ENCODE data around the gene LARP1B.
"Not testable (repeated sequence)": the region's sequence is repeated elsewhere in the genome, so short reads cannot be mapped to it uniquely, and the experiment has no call there.

Gene LARP1B

DNA sequence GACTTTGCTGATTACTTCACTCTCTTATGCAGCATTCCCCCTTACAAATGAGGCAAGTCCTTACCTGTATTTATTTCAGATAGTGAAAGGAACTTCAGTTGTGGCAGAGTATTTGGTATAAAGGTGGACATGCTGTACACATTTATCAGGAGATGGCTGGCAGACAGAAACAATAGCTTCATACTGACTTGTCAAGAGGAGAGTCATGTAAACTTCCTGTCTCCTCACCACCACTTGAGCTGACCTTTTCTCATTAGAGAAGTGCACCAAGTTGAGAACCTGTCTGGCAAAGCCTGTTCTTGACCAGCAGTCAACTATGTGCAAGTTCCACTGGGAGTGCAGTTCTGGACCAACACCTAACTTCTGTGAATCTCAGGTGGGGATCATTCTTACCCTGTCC is 80.8 kb downstream of the LARP1B start:
- FAIRE-seq, result no peak

DNA sequence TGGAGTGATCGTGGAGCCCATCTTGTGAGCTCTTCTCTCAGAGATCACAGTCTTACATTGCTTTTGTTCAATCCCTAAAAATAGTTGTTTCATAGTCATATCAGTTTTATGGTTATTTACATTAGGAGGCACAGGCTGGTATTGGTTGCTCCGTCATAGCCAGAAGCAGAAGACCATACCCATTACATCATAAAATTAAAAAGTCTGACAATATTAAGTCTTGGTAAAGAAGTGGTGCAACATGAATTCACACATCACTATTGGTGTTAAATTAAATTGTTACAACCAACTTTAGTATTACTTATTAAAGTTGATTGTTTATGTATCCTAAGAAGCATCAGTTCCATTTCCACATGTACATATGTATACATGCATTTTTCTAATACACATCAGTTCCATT is 84.6 kb downstream of the LARP1B start:
- no peak for FAIRE-seq

DNA sequence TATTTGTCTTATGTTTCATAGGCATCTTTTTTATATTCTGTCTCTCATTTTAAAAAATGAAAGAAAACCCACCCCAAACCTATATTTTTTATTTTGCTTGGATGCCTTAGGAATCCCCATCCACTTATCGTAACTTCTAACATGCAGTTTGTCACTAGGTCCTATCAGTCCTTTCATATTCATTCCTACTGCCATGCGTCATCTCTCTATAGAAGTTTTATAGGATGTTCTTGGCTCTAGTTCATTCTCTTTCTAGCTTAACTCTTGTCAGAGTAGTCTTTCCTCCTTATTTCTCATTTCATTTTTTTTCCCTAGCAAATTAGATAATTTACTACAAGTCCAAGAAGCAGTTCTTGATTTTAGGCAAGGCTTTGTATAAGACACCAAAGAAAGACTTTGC is 92.7 kb downstream of the LARP1B start:
- no peak for FAIRE-seq

DNA sequence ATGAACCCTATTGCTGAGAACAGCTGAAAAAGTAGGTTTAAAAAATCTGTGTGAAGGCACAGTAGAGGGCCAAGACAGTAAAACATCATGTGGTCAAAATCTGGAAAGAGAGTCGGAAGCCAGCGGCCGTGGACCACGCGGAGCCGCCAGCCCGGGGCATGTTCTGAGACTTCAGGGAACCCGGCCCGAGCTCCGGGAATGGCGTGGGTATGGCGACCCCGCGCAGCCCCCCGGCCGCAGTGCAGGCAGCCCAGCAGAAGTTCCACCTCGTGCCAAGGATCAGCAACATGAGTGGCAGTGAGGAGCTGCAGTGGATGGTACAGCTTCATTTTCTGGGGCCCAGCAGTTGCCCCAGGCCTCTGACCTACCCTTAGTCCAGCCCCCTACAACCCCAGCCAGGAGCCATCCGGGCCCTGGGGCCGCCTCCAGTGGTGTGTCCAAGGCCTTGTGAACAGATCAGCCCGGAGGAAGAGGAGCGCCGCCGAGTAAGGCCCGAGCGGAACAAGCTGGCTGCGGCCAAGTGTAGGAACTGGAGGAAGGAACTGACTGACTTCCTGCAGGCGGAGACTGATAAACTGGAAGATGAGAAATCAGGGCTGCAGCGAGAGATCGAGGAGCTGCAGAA is 94.2 kb downstream of the LARP1B start:
- no peak for FAIRE-seq

DNA sequence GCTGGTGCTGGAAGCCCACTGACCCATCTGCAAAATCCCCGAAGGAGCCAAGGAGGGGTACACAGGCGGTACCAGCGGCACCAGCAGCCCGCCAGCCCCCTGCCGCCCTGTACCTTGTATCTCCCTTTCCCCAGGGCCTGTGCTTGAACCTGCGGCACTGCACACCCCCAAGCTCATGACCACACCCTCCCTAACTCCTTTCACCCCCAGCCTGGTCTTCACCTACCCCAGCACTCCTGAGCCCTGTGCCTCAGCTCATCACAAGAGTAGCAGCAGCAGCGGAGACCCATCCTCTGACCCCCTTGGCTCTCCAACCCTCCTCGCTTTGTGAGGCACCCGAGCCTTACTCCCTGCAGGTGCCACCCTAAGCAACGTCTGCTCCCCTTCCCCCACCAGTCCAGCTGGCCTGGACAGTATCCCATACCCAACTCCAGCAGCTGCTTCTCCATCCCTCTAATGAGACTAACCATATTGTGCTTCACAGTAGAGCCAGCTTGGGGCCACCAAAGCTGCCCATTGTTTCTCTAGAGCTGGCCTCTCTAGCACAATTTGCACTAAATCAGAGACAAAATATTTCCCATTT is 94.9 kb downstream of the LARP1B start:
- FAIRE-seq, result no peak

DNA sequence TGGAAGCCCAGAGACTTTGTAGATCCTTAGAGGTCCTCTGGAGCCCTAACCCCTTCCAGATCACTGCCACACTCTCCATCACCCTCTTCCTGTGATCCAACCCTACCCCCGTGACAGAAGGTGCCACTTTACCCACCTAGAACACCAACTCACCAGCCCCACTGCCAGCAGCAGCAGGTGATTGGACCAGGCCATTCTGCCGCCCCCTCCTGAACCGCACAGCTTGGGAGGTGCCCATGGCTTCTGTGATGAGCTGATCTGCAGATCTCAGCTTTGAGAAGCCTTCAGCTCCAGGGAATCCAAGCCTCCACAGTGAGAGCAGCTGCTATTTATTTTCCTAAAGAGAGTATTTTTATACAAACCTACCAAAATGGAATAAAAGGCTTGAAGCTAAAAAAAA is 95.4 kb downstream of the LARP1B start:
- FAIRE-seq, result not testable (repeated sequence)

DNA sequence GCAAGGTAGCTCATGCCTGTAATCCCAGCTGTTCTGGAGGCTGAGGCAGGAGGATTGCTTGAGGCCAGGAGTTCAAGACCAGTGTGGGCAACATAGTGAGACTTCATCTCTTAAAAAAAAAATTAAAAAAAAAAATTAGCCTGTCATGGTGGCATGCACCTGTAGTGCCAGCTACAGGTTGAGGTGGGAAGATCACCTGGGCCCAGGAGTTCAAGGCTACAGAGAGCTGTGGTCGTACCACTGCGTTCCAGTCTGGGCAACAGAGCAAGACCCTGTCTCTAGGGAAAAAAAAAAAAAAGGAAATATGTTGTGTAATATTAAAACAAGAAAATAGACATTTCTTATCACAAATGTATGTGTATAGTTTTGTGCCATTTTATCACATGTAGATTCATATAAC is 97.8 kb downstream of the LARP1B start:
- no peak for FAIRE-seq

DNA sequence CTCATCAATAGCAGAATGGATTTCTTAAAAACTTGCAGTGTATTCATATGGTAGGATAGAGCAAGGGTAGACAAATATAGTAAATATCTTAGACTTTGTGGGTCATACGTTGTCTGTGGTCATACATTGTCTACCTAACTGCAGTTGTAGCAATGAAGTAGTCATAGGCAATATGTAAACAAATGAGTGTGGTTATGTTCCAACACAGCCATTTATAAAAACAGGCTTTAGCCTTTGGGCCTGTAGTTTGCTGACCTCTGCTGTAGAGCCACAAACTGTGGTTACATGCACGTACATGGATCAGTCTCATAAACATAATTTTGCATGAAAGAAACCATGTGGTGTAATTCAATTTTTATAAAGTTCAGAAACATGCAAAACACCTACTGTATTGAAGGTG is 98.9 kb downstream of the LARP1B start:
- no peak for FAIRE-seq

DNA sequence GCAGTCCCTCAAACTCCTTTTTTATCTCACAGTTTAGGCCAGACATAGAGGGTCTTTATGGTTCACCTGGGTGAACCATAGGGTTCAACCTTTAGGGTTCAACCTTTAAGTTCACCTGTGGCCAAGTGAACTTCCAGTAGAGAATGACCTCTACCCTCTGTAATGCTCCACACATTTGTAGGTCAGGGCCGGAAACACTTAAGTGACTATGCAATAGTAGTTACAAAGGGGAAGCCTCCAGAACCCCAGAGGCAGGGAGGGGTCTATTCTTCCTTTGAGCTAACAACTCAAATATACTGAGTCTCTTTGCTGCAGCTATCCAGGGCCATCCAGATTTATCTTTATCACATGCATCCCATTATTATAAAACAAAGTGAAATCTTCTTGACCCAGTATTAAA is 100.0 kb downstream of the LARP1B start:
- FAIRE-seq, result no peak

DNA sequence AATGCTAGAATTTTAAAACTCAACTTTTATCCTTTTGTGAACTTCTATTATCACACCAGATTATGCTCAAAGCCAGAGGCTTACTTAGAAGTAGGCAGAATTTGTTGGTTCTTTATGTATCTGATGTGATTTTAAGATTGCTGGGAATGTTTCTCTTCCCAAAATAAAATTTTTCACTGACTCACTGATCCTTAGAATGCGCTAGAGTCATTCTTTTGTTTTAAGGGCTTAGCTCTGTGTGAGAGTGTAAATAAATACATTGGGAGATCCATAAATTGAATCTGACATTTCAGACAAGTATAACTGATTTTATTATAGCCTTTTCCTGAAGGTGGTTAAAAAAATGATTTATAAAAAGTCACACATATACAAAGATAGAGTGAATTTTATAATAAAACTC is 101.3 kb downstream of the LARP1B start:
- no peak for FAIRE-seq

DNA sequence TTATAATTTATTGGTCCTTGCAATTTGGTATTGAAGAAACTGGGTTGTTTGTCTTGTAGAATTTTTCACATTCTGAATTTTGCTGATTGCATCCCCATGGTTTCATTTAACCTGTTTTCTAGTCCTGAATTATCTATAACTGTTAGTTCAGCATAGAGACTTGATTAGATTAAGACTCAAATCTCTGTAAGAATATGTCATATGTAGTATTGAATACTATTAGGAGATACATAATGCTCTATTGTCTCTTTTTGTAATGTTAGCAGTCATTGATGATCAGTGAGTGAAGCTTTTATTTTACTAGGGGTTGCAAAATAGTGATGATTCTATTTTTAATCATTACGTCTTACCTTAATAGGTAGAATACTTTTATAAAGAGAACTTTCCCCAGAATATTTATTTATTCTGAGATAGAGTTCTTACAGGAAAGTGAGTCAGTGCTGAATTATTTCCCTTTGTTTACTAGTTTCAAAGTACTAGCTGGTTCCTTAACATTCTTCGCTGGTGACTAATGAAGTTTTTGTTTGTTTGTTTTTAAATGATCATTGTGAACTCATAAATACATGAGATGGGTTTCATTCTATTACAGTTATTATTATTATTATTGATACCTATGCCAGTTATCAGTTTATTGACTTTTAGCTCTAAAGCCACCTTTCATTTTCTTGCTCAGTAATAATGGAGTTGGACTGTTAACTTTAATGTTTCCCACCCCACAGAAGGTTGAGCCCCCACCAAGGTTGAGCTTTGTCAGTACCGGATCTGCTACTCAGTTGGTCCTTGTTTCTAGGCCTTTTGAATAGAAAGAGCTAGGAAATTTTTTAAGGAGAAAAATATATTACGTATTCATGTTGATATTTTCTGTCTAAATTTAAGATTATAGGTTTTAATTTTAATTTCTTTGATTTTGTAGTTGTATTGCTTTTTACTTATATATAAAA is 102.3 kb downstream of the LARP1B start:
- FAIRE-seq, result peak; percentile 49

DNA sequence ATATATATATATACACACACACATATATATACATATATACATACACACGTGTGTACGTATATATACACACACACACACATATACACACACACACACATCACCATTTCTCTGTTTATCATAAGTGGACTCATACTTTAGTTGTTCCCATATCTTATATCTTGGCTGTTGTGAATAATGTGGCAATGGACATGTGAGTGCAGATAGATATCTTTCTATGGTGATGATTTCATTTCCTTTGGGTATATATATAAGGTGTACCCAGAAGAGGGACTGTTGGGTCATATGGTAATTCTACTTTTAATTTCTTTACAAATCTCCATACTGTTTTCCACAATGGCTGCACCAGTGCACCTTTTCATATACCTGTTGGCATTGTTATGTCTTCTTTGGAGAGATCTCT is 105.9 kb downstream of the LARP1B start:
- FAIRE-seq, result no peak

DNA sequence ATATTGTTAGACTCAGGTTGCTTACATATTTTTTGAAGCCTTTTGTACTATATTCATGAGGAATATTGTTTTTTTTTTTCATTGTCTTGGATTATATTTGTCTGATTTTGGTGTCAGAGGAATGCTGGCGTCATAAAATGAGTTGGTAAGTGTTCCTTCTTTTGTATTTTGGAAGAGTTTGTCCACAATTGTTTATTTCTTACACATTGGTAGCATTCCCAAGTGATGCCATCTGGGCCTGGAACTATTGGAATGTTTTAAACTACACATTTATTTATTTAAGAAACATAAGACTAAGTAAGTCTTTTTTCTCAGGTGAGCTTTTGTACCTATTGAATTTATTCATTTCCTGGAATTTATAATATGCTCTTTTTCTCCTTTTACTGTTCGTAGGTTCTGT is 107.6 kb downstream of the LARP1B start:
- FAIRE-seq, result no peak

DNA sequence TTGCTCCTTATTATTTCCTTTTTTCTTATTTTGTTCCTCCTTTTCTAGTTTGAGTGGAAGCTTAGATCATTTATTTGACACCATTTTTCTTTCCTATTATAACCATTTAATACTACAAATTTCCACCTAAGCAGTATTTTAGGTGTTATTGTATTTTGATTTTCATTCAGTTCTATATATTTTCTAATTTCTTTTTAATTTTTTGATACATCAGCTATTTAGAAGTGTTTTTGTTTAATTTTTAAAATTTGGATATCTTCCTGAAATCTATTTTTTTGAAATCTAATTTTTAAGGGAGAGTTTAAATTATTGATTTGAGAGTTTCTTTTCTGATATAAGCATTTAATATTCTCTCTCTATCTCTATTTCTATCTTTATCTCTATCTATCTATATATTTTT is 108.1 kb downstream of the LARP1B start:
- FAIRE-seq, result peak; percentile 88

DNA sequence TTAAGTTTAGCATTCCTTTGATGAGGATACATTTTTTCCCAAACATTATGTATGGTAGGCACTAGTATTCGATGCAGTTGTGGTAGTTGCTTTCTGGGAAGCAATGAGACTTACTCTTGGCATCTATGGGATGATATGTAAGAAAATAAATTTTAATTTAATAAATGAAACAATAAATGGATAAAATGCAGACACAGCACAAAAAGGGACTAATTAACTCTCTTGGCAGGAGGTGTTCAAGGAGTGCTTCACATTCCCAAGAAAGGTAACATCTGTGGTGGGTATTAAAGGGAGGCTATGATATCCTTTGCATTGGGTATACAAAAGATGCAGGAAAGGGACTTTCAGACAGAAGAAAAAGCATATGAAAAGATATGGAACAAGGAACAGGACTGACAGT is 115.5 kb downstream of the LARP1B start:
- no peak for FAIRE-seq

DNA sequence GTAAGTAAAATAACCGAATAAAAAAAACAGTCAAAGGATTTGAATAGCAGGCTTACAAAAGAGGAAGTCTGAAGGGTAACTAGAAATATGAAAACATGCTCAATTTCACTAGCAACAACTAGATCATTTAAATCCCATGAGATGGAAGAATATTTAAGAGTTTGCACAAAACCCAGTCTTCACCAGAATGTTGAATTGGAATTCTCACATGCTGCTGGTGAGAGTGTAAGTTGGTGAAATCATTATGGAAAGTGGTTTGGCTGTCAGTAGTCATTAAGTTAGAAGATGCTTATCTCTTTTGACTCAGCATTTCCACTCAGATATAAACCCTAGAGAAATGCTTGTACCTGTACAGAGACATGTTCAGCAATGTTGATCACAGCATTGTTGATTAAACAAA is 116.4 kb downstream of the LARP1B start:
- FAIRE-seq, result no peak

DNA sequence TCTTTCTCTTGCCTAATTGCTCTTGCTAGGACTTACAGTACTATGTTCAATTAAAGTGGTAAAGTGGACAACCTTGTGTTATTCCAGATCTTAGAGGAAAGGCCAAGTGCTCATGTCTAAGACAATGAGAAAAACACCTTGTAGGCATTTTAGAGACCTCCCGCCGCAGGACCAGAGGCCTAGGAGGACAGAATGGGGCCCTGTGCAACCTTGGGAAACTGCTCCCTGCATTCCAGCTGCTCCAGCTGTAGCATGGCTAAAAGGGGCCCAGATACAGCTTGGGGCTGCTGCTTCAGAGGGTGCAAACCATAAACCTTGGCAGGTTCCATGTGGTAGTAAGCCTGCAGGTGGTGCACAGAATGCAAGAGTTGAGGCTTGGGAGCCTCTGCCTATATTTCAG is 125.5 kb downstream of the LARP1B start:
- FAIRE-seq, result no peak

DNA sequence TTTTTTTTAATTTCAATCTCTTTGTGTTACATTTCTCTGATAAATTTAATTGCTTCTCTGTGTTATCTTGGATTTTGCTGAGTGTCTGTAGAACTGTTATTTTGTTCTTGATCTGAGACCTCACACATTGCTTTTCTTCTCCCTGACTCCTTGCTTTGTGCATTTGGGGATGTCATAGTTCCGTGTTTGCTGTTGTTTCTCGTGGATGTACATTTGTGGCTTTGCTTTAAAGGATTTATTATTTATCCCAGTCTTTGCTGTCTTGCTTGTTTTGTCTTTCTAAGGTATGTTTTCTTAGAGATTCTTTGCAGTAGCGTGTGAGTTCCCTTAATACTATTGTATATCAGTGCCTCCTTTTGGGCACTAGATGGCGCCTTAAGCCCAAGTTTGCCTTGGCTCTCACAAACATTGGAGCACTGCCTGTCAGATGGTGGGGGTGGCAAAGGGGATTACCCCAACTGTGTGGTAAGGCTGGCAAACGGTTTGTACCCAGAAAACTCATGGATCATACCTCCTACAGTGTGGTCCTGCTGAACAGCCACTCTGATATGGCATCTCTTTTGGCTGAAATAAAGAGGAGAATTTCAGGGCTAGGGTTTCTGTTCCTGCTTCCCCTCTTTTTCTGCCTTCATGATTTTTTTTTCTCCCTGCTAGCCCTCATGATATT is 130.1 kb downstream of the LARP1B start:
- FAIRE-seq, result peak; percentile 96

DNA sequence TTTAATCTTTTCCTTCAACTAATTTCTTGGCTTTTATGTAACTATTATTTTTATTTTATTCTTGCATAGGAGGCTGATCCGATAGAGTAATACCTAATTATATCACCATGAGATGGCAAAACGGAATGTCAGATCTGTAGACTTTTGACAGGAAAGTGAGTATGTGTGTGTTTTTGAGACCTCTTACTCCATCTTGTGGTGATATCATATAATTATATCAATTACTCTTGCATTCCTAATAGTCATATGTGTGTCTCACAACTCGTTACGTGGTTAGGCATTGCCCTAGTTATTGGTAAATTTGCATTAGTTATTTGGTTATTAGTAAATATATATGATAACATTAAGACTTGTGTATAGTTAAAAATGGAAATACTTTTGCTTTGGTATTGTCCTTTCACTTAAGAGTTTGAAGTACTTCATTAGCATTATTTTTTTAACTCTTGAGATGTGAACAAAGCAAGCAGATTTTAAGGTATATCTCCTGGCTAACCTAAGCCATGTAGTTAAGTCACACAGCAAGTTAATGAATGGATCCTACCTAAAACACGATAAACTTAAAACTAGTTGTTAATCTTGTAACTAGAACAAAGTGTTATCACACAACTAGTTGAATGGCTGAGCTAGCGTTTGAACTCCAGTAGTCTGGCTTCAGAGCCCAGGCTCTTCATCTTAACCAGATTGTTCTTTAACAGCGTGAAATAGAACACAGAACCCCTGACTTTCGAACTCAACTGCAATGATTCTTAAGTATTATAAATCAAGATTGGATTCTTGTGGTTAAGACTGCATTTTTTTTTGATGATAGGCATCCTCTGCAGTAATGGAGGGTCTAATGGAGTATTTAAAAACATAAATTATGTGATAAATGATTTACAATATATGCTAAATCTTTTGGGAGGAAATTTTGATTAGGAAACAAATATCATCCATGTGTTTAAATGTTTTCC is 159.4 kb downstream of the LARP1B start:
- peak; percentile 93 for FAIRE-seq

DNA sequence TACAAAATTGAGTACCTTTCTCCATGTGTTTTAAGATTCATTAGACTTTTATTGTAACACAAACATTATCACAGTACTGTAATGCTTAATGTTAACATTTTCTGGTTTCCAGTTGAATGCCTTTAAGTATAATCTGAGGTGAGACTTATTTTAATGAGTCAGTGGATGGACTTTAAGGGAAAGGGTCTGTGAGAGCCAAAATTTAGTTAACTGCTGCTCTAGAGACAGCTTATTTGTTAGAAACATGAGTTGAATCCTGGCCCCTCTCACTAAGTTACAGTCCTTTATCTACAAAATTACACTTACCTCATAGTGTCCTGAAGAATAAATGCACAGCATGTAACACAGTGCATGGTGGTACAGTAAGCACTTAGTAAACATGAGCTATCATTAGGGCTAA is 160.5 kb downstream of the LARP1B start:
- FAIRE-seq, result no peak

DNA sequence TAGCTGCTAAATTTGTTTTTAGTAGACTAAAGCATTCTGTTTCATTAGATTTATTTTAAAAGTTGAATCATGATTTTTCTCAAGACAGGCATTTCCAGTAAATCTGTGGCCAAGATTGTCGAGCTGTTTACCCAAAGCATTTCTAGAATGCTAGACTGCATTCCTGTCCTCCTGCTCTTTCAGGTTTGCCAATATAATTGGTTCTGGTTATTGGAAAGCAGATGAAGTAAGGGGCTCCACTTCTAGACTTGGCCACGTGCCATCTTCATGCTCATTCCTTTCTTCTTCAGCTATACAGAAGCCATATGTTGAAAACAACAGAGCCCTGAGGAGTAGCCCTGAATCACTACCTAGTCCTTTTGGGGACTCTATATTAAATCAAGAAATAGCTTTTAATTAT is 164.0 kb downstream of the LARP1B start:
- FAIRE-seq, result no peak

DNA sequence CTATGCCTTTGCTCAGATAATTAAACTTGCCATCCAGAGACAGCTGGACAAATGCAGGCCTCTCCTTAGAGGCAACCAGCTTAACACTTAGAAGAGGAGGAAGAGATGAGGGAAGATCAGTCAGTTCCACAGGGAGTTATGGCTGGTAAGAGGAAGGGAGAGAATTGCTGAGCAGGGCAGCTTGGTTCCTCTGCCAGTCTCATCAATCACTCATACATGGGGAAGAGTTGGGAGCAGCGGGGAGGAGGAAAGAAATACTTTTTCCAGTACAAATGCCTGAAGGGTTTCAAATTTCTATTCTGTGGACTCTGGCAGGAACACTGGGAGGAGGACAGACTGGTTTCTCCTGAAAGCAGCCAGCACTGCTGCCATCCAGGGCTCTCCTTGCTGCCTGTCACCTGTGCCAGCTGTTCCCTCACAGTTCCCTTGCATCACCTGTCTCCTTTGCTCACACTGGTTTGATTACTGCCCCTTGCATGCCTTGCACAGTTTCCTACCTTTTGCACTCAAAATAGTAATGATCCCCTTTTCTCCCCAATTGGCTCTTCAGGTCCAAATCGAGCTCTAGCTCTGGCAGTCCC is 167.0 kb downstream of the LARP1B start:
- FAIRE-seq, result no peak
